SIG-M5 (cell line): ENCODE results near the gene FADD.
"Not testable (repeated sequence)": the region's sequence is repeated elsewhere in the genome, so short reads cannot be mapped to it uniquely, and the experiment has no call there.

Experiments
- DNase-seq: peaks from one replicate; lab custom pipeline; 2025; lab: John Stamatoyannopoulos, UW

Gene FADD

GRCh38 chr11:70182266-70182665 is 20.8 kb upstream of the FADD start:
- DNase-seq, result no peak

GRCh38 chr11:70183032-70183431 is 20.1 kb upstream of the FADD start:
- DNase-seq, result no peak

- no peak for DNase-seq
Measured at GRCh38 chr11:70183483-70184176, 19.5 kb upstream of the FADD start.

- DNase-seq, result no peak
Measured at GRCh38 chr11:70184396-70184795, 18.7 kb upstream of the FADD start.

GRCh38 chr11:70185348-70186055 is 17.6 kb upstream of the FADD start:
- no peak for DNase-seq

GRCh38 chr11:70186420-70186819 is 16.7 kb upstream of the FADD start:
- no peak for DNase-seq

GRCh38 chr11:70186936-70187335 is 16.2 kb upstream of the FADD start:
- no peak for DNase-seq

- no peak for DNase-seq
Measured at GRCh38 chr11:70187771-70188170, 15.3 kb upstream of the FADD start.

GRCh38 chr11:70189622-70190021 is 13.5 kb upstream of the FADD start:
- no peak for DNase-seq

- DNase-seq, result no peak
Measured at GRCh38 chr11:70191495-70192140, 11.5 kb upstream of the FADD start.

GRCh38 chr11:70192666-70193410 is 10.3 kb upstream of the FADD start:
- DNase-seq, result no peak

GRCh38 chr11:70193411-70194292 is 9.4 kb upstream of the FADD start:
- no peak for DNase-seq

GRCh38 chr11:70194792-70195791 is 8.0 kb upstream of the FADD start:
- DNase-seq, result no peak

GRCh38 chr11:70200212-70200844 is 2.8 kb upstream of the FADD start:
- DNase-seq, result no peak

- not testable (repeated sequence) for DNase-seq
Measured at GRCh38 chr11:70201047-70201446, 2.0 kb upstream of the FADD start.

- DNase-seq, result peak; percentile 74
Measured at GRCh38 chr11:70201882-70202861, 924 bp upstream of the FADD start.

GRCh38 chr11:70203751-70204465 is 812 bp downstream of the FADD start:
- peak; percentile 2 for DNase-seq

- DNase-seq, result no peak
Measured at GRCh38 chr11:70204466-70204799, 1.3 kb downstream of the FADD start.
